Fibroblast of gingiva (primary cell): ENCODE measurements around the gene DNMT3B.
A peak's percentile ranks its signal among the peaks of the same experiment; 100 is the strongest.
"Not testable (repeated sequence)": the region's sequence is repeated elsewhere in the genome, so short reads cannot be mapped to it uniquely, and the experiment has no call there.

Source experiments
- DNase-seq: peaks from one replicate; pipeline ENCODE4 v3.0.0-alpha.2; 2011; ENCODE audit warnings: low read depth

The DNMT3B gene

DNA sequence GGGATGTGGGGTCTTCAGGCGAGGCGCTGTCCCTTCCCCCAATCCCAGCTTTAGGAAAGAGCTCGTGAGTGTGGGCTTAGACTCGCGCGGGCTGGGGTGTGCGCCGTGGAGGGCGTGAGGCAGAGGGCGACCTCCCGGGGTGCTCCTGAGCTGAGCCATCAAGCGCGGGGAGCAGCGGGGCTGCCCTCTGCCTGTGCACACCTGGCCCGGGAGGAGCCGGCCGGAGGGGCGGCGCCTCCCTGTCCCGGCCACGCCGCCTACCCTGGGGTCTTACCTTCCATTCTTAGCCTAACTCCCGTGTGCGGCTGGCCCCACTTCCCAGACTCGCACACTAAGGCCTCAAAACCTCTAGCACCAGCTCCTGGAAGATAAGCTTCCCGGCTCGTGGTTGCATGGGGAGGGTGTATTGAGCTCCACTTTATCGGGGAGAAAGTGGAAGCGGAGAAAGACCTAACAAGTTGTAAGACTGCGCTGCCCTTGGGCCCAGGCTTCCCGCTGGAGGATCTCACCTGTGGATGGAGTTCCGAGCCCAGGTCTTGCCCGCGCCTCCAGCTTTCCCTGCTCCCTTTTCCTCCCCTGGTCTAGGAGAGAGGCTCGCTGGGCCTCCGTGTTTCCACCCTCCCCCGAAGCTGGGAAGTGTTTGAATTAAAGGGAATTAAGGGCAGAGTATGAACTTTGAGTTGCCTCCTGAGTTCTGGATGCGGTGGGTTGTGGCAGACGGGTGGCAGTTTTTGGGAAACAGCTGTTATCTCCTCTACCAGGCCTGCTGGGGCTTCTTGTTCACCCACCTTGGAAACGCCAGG, 1.2 kb downstream of the DNMT3B start:
- no peak for DNase-seq

DNA sequence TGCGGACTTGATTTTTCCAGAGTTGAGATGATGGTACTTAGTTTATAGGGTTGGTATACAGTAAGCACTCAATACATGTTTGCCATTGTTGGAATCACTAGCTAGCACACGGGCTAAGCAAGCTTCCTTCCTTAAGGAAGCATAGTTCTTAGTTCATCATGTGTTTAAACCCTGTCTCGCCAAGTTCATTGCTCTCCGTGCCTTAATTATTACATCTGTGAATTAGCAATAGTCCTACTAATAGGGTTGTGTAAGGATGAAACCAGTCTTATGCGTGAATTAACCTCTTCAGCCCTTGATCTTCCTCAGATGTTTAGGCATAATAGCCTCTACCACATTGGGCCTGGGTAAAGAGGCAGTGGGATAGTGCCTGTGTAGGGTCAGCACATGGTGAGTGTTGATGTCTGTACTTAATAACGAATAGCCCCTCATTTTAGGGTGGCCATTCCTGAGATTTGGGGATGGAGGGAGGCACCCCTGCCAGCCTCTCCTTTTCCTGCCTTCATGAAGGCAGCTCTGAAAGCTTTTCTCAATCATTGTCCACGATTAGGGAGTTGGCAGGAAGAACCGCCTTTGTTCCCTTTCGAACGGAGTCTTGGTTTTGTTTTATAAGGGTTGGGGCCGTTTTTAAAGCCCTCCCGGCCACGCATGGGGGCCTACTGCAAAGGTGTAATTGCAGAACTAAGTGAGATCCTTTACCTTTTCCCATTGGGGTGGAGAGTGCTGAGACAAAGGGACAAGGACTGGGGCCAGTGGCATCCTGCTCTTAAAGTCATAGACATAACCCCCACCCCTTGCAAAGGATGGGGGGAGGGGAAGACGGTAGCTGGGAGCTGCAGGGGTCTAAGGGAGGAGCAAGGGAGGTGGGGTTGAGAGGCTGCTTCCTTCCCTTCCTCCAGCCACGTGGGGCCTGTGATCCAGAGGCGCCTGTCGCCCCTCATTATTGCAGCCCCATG, 2.1 kb downstream of the DNMT3B start:
- DNase-seq, result no peak

DNA sequence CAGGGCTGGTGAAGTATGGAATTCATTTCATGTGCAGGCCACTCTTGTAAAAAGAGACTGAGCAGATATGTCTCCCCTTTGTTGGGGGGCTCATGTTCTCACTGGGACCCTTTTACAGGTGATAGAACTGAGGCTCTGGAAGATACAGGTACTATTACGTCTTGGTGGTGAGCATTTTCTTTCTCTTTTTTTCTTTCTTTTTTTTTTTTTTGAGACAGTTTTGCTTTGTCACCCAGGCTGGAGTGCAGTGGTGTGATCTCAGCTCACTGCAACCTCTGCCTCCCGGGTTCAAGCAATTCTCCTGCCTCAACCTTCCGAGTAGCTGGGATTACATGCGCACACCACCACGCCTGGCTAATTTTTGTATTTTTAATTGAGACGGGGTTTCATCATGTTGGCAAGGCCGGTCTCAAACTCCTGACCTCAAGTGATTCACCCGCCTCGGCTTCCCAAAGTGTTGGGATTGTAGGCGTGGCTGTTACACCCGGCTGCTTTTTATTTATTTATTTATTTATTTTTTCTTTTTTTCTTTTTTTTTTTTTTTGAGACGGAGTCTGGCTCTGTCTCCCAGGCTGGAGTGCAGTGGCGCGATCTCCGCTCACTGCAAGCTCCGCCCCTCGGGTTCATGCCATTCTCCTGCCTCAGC, 3.2 kb downstream of the DNMT3B start:
- not testable (repeated sequence) for DNase-seq

DNA sequence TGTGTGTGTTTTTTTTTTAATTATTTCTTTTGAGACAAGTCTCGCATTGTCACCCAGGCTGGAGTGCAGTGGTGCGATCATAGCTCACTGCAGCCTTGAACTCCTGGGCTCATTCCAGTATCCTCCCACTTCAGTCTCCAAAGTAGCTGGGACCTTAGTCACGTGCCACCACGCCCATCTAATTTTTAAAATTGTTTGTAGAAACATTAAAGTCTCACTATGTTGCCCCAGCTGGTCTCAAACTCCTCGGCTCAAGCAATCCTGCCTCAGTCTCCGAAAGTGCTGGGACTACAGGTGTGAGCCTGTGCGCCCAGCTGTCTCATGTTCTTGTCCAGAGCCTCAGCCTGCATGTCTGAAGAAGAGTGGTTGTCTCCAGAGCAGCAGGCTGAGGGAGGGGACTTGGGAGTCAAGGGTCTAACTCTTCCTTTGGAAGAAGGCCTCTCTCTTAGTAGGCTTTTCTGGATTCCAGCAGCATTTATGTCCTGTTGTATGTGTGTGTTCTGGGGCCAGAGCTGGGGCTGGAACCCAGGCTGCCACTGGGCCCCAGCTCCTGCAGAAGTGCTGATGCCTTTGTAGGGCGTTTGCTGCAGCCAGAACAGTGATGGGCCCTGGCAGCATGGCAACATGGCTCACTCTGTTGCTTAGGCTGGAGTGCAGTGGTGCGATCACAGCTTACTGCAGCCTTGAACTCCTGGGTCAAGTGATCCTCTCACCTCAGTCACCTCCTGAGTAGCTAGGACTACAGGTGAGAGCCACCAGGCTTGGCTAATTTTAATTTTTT, 5.4 kb downstream of the DNMT3B start:
- DNase-seq, result no peak

DNA sequence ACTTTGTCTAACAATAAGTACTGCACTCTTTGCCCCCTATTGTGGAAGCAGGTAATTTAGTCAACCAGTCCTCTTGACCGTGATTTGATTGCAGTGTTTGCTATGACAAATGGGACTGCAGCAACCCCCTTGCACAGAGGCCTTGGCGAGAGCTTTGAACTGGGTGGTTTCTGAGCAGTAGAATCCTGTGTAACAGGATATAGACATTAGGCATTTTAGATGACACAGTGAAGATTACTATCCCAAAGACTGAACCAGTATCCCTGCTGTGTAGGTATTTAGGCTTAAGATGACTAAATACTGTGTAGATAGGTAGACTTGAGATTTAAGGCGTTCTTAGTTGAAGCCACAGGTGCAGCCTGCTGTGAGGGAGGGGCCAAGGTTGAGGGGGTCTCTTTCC, 9.9 kb downstream of the DNMT3B start:
- no peak for DNase-seq

DNA sequence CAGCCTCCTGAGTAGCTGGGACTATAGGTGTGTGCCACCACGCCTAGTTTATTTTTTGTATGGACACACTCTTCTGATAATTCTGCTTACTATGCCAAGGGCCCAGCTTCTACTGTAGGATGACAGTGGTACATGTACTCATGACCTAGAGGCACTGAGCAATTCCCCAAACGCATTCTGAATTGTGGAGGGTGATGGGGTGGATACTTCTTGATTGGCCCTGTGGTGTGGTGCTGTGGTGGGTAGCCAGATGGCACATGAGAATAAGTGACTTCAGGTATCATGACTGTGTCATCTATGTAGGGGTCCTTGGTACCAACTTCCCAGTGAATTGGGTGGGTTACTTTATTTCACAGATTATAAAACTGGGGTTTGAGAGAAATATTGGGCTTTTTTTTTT, 11.0 kb downstream of the DNMT3B start:
- DNase-seq, result no peak

DNA sequence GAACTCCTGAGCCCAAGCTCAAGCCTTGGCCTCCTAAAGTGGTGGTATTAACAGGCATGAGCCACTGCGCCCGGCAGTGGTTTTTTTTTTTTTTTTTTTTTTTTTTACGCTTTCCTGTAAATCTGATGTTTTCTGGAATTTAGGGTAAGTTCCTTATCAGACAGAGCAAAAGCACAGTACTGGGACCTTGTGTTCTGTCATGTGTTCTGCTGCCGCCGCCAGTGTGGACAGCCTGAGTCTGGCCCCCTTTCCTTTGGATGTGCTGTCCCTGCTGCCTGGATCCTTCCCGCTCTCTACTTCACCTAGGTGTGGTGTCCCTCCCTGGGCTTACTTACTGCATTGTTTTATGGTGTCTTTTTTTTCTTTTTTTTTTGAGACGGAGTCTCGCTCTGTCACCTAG, 11.7 kb downstream of the DNMT3B start:
- DNase-seq, result no peak

DNA sequence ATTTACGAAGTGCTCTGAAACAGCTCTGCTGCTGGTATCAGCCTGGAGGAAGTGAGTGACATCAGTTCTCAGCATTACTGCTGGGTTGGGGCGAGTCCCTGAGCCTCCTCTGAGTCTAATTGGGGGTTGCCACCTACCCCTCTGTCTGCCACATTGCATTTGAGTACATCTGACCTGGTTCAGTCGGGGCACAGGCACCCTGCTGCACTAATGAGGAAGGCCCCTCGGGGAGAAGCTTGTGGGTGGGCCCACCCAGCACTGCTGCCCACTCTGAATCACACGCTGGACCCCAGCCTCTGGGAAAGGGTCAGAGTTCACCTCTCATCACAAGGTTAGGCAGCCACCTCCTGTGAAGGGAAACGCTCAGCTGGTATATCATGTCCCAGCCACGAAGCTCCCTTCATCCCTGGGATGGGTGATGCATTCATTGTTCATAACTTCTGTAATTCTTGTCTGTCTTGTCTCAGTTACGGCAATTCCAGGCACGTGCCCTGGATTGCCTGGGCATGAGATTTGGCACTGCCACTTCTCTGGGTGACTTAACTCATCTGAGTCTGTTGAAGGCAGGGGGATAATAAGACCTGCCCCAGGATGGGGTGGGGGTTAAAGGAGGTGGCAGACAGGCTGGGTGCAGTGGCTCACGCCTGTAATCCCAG, 13.3 kb downstream of the DNMT3B start:
- DNase-seq, result no peak

DNA sequence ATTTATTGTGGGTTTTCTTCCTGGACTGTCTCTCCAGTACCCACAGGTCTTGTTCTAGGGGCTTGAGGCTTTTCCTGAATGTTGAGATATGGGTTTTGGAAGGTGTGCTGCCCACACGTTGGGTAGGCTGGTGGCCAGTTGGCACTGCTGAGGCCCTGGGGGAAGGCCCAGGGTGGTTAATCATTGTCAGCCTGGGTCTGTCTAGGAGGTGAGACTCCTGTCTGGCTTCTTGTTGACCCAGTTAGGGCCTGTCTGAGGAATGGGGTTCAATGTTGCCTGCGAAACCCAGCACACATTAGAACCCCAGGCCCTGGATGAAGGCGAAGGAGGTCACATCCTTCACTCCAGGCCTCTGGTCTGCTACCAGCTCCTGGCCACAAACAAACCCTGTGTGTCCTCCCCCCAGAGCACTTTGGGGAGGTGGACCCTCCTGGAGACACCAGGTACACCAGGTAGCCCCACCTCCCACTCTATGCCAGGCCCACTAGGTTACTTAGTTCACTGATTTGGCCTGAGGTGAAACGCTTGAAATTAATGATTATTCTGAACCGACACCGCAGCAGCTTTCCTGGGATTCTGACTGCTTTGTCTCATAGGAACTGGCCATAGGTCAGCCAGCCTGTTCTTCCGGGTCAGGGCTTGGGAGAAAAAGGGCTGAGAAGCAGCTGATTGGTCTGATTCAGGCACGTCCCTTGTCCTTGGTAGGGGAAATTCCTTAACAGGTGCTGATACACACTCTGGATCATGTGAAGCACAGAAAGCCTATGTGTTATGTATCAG, 15.2 kb downstream of the DNMT3B start:
- no peak for DNase-seq

DNA sequence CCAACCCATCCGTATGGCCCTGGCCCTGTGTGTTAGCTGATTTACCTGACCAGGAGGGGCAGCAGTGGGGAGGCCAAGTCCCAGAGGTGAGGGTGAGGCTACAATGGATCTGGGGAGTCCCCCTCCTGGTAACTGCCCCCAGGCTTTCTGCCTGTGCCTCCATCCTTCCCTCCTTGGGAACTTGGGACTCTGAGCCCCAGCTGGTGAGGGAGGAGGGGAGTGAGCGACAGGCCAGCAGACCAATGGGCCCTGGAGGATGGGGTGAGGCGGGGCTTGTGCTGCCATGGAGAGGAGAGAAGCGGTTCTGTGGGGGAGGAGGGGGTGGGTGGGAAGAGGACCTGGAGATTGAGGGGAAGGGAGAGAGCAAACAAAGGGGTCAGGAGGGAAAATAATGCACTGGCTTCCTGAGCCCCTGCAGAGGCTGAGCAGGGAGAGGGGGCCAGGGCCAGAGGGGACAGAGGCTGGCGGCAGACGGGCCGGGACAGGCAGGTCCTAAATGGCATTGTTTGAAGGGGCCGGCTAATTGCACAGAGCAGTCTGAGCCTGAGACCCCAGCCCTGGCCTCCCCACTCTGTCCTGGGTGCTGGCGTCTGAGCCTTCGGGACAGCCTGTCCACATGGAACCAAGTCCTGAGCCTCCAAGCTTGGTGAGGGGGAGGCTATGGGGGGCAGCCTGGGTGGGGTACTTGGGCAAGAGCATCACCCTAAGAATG, 17.5 kb downstream of the DNMT3B start:
- no peak for DNase-seq

DNA sequence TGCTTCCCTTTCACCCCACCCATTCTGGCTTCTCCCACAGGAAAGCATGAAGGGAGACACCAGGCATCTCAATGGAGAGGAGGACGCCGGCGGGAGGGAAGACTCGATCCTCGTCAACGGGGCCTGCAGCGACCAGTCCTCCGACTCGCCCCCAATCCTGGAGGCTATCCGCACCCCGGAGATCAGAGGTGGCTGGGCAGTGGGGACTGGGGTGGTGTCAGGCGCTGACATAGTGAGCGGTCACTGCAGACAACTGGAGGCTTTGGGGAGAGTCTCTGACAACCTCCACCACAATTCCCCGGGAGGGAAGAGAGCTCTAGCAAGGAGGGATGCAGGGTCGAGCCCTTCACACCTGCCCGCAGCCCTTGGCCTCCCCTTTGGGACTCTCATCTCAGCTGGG, 18.1 kb downstream of the DNMT3B start:
- no peak for DNase-seq

DNA sequence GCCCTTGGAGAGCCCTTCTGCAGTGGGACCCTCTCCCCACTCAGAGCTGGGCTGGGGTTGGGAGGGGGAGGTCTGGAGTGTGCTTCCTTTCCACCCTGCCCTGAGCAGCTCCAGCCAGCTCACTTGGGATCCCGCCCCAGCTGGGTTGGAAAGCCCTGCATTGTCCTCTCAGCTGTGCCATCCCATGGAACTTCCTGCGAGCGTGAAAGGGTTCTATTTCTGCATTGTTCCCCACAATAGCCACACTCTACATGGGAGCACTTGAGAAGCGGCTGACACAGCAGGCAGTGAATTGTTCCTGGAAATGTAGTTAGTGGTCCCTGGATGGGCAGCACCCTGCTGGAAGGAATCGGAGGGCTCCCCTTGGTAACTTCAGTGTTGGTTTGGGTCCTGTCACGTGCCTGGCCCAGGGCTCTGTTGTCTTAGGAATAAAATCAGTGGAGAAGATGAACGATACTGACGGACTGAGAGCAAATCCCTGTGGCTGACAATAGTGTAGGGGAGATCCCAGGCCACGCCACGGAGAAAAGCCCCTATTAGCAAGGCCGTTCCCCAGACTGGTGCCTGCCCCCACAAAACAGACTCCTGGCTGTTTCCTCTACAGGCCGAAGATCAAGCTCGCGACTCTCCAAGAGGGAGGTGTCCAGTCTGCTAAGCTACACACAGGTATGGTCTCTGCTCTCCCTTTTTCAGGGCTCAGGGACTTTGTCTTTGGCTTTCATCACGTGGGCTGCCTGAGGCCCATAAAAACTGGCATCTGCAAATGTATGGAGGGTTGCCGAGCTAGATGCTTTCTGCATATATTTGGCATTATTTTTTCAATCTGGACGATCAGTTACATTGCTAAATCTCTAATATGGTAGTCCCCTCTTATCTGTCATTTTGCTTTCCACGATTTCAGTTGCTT, 18.8 kb downstream of the DNMT3B start:
- DNase-seq, result no peak

DNA sequence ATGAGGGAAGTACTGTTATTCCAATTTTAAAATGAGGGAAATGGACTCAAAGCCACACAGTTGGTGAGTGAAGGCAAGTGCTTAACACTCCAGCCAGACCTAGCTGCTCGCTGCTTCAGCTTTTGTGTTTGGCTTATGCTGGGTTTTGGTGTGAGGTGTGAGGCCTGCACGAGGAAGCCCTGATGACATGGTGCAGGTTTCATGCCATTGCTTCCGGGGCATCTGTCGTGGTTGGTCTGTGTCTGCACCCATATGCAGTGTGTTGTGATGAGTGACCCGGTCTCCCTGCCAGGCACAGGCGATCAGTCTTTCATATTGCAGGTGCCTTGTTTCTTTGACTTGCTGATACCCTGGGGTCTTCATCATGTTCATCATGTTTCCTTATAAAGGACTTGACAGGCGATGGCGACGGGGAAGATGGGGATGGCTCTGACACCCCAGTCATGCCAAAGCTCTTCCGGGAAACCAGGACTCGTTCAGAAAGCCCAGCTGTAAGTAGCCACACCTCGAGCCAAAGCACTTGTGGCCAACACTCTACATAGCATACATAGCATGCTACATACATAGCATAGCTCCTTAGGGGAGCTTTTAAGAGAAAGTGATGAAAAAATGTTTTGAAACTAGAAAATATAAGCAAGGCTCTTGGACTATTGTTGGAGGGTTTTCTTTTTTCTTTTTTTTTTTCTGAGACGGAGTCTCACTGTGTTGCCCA, 22.3 kb downstream of the DNMT3B start:
- no peak for DNase-seq

DNA sequence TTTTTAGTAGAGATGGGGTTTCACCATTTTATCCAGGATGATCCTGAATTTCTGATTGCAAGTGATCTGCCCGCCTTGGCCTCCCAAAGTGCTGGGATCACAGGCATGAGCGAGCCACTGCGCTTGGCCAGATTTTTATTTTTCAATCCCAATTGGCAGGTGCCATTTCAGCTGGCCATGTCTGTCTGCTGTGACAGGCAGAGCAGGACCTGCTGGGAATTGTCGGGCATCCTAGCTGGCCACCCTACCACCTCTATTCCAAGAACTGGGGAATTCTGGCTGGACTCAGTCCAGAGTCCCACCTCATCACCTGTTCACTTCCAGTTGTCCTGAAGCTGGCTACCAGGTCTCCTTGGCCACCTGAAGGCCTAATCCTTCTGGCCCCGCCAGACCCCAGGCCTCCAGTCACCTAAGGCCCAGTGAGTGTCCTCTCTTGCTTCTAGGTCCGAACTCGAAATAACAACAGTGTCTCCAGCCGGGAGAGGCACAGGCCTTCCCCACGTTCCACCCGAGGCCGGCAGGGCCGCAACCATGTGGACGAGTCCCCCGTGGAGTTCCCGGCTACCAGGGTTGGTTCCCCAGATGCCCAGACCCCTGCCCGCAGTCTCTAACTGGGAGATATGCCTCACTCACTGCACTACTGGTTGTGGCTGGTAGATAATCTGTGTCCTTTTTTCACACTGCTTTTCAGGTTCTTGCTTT, 24.0 kb downstream of the DNMT3B start:
- no peak for DNase-seq

DNA sequence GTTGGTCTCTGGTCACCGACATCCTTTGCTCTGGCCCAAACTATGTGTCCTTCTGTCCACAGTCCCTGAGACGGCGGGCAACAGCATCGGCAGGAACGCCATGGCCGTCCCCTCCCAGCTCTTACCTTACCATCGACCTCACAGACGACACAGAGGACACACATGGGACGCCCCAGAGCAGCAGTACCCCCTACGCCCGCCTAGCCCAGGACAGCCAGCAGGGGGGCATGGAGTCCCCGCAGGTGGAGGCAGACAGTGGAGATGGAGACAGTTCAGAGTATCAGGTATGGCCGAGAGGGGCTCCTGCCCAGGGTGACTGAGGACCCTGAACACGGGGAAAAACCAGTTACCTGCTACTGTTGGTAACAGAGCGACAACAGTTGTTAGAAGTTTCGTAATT, 25.0 kb downstream of the DNMT3B start:
- DNase-seq, result no peak

DNA sequence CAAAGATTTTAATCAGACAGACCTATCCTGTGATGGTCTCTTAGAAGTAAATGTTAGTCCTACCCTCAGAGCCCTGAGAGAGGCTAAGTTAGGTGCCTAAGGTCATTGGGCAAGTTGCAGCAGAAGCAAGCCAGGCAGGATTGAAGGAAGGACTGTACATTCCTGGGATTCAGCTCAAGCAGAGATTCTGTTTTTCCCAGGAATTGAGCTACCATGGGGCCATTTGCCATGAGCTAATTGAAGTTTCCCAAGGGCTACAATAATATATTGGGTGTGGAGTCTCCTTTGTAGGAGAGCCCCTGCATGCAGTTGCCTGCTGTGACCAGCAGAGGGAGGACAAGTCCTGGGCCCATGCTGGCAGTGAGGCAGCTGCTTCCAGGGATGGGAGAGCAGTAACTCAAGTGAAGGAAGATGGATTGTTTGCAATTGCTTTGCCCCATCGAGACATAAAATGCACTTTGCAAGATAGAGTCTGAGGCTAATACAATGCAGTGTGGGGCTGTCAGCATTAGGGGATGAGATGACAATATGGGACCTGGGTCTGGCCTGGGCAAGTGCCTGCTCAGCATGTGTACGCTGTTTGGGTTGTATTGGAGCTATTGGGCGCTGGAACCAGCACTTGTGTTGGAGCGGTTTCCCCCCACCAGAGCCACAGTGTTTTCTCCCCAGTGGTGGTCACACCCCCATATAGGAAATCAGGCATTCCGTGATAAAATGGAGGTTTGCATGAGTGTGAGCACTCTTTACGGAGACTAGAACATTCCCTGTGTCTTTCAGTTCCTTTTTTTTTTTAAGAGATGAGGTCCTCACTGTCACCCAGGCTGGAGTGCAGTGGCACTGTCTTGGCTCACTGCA, 27.9 kb downstream of the DNMT3B start:
- peak; percentile 59 for DNase-seq

DNA sequence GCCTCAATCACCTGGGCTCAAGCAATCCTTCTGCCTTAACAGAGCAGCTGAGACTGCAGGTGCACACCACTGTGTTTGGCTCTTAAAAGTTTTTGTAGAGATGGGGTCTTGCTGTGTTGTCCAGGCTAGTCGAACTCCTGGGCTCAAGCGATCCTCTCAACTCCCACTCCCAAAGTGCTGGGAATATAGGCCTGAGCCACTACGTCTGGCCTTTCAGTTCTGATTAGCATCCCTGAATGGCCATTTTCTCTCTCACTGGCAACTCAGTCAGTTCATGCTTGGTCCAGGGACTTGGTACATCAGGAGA, 28.5 kb downstream of the DNMT3B start:
- DNase-seq, result no peak
